H1 (cell line): ENCODE results near the gene ACBD6.

Source experiments
- CEBPB ChIP-seq: IDR thresholded peaks from 2 replicates; pipeline ENCODE4 v1.6.1; 2012; ENCODE audit warnings: low read depth, low read length
- GABPA ChIP-seq: IDR thresholded peaks from 2 replicates; pipeline ENCODE4 v1.6.1; 2011; ENCODE audit warnings: mild to moderate bottlenecking, low read length, moderate library complexity, borderline replicate concordance; ENCODE audit not compliant: insufficient read depth
- POLR2A ChIP-seq, 2 experiments: IDR thresholded peaks; 1 replicate in 1 of 2; 2 replicates in 1 of 2; pipeline ENCODE4 v1.6.1; 2011; ENCODE audit warnings: low read depth in 2 of 2, low read length in 2 of 2, mild to moderate bottlenecking in 2 of 2; ENCODE audit errors: control extremely low read depth in 1 of 2
- POLR2AphosphoS5 ChIP-seq: IDR thresholded peaks from 2 replicates; pipeline ENCODE4 v1.6.1; 2011; ENCODE audit warnings: low read depth, low read length
- RBBP5 ChIP-seq: IDR thresholded peaks from 2 replicates; pipeline ENCODE4 v1.7.1; 2012; ENCODE audit warnings: low read depth, mild to moderate bottlenecking, inconsistent platforms, low read length, moderate library complexity, borderline replicate concordance
- TAF1 ChIP-seq: IDR thresholded peaks from 2 replicates; pipeline ENCODE4 v1.6.1; 2011; ENCODE audit warnings: mild to moderate bottlenecking, low read depth, low read length
- TF ChIP-seq, protein P1 (sequence below), 3 experiments: IDR thresholded peaks; 1 replicate in 2 of 3; 2 replicates in 1 of 3; pipeline versions ENCODE4 v1.5.1 to v1.6.1; 2011; ENCODE audit warnings: low read length in 3 of 3, mild to moderate bottlenecking in 3 of 3, inconsistent platforms in 2 of 3, low read depth in 1 of 3, moderate library complexity in 1 of 3; ENCODE audit not compliant: insufficient read depth in 1 of 3; ENCODE audit errors: control extremely low read depth in 1 of 3

GRCh38 chr1:180524160-180524914, 22.0 kb upstream of the ACBD6 start:
- no peak for TF ChIP-seq CEBPB
- TF ChIP-seq GABPA, result no peak
- TF ChIP-seq, protein P1, sequence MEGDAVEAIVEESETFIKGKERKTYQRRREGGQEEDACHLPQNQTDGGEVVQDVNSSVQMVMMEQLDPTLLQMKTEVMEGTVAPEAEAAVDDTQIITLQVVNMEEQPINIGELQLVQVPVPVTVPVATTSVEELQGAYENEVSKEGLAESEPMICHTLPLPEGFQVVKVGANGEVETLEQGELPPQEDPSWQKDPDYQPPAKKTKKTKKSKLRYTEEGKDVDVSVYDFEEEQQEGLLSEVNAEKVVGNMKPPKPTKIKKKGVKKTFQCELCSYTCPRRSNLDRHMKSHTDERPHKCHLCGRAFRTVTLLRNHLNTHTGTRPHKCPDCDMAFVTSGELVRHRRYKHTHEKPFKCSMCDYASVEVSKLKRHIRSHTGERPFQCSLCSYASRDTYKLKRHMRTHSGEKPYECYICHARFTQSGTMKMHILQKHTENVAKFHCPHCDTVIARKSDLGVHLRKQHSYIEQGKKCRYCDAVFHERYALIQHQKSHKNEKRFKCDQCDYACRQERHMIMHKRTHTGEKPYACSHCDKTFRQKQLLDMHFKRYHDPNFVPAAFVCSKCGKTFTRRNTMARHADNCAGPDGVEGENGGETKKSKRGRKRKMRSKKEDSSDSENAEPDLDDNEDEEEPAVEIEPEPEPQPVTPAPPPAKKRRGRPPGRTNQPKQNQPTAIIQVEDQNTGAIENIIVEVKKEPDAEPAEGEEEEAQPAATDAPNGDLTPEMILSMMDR (IDR thresholded peaks at IDR 0.05; ENCODE audit: control extremely low read depth in 1 of 3, insufficient read depth in 1 of 3, low read depth in 1 of 3, low read length in 3 of 3), result no peak
- no peak for TF ChIP-seq TAF1
- no peak for TF ChIP-seq RBBP5
- no peak for TF ChIP-seq POLR2A (IDR thresholded peaks at IDR 0.05; ENCODE audit: control extremely low read depth in 1 of 2, low read depth in 2 of 2, low read length in 2 of 2)
- TF ChIP-seq POLR2AphosphoS5, result no peak
